A673 (cell line): ENCODE results near the gene EFTUD2. TPM values are rescaled to one million over a fixed set of nuclear protein-coding genes. Genes with fewer than 3 reads are reported as not detected.

Experiments used
- BruUV-seq: library from RNA; stranded (reverse); fragments of 400-500 nt; replicated peaks from 2 replicates; lab custom pipeline; 2021; lab: Mats Ljungman, UMichigan
- CTCF ChIA-PET: fragments of 300-600 bp; sonication (Branson Sonifier 250); formaldehyde crosslinking; loops from one replicate; lab custom pipeline; 2022; ENCODE audit warnings: antibody characterized with exemption; lab: Charles Lee
- POLR2A ChIA-PET: fragments of 300-600 bp; sonication (Branson Sonifier 250); formaldehyde crosslinking; loops from one replicate; lab custom pipeline; 2022; ENCODE audit warnings: antibody characterized with exemption; ENCODE audit not compliant: low non-redundant PET; lab: Charles Lee
- DNase-seq: peaks from one replicate; pipeline ENCODE4 v3.0.0-alpha.2; 2015; ENCODE audit warnings: low spot score
- H3K27ac ChIP-seq: fragments of 200-600 bp; sonication (generic); 2 replicates; pipeline ENCODE4 v1.5.1; 2016; ENCODE audit warnings: mixed run types, low read depth, mild to moderate bottlenecking, mixed read lengths, antibody characterized with exemption, low read length; ENCODE audit not compliant: poor library complexity, severe bottlenecking
- H3K27me3 ChIP-seq: fragments of 200-600 bp; sonication (generic); replicated peaks from 2 replicates; pipeline ENCODE4 v1.6.1; 2017; ENCODE audit warnings: mixed run types, low read depth, mild to moderate bottlenecking, mixed read lengths, antibody characterized with exemption, low read length; ENCODE audit not compliant: insufficient read depth, poor library complexity
- H3K36me3 ChIP-seq: fragments of 200-600 bp; sonication (generic); 2 replicates; pipeline ENCODE4 v1.6.1; 2016; ENCODE audit warnings: mixed run types, mild to moderate bottlenecking, mixed read lengths, antibody characterized with exemption, low read length; ENCODE audit not compliant: insufficient read depth, poor library complexity, severe bottlenecking
- H3K4me1 ChIP-seq: fragments of 200-600 bp; sonication (generic); 2 replicates; pipeline ENCODE4 v1.6.1; 2017; ENCODE audit warnings: mixed run types, mild to moderate bottlenecking, mixed read lengths, antibody characterized with exemption, low read length; ENCODE audit not compliant: insufficient read depth, poor library complexity, severe bottlenecking
- H3K4me3 ChIP-seq: fragments of 200-600 bp; sonication (generic); 2 replicates; pipeline ENCODE4 v1.5.1; 2016; ENCODE audit warnings: low read depth, mixed run types, mild to moderate bottlenecking, mixed read lengths, low read length; ENCODE audit not compliant: poor library complexity, severe bottlenecking
- H3K9me3 ChIP-seq: fragments of 200-600 bp; sonication (generic); 2 replicates; pipeline ENCODE4 v1.6.1; 2016; ENCODE audit warnings: mixed run types, low read depth, mild to moderate bottlenecking, mixed read lengths, antibody characterized with exemption, low read length; ENCODE audit not compliant: poor library complexity, severe bottlenecking
- CTCF ChIP-seq: fragments of 300-800, 200-600 bp; sonication (generic); conservative IDR thresholded peaks from 2 replicates; pipeline ENCODE4 v1.5.1; 2017; ENCODE audit warnings: low read depth, mild to moderate bottlenecking, antibody characterized with exemption, low read length, moderate library complexity, mixed read lengths
- EZH2 ChIP-seq: fragments of 200-600 bp; sonication (generic); IDR thresholded peaks from 2 replicates; pipeline ENCODE4 v1.6.1; 2017; ENCODE audit warnings: borderline replicate concordance, low read depth, mild to moderate bottlenecking, mixed read lengths, antibody characterized with exemption, low read length; ENCODE audit not compliant: poor library complexity, severe bottlenecking
- intact Hi-C: fragments of 100-400 bp; cut with micrococcal nuclease; formaldehyde crosslinking; loops from one replicate; pipeline ENCODE4 v1.10.0; 2022; ENCODE audit not compliant: unreplicated experiment
- total RNA-seq: library from RNA; stranded (reverse); gene quantifications from 2 replicates; pipeline ENCODE4 v1.2.3, GENCODE V29; 2021

Gene EFTUD2
- total RNA-seq, 1 experiment from 2014 or later: 144 TPM

GRCh38 chr17:44887971-44888954 lies 11.0 kb downstream of the EFTUD2 start:
- no peaks in the 10 kb centered on the region for H3K4me1 ChIP-seq
- H3K4me3 ChIP-seq: no peak overlapping the region
- POLR2A ChIA-PET: no interaction called here
- no peak overlapping the region for H3K27ac ChIP-seq
- no peak for TF ChIP-seq CTCF
- TF ChIP-seq EZH2: no peak
- intact Hi-C loops: no loop called here
- H3K36me3 ChIP-seq: peaks cover 14% of the 10 kb centered on the region
- no peak for DNase-seq
- CTCF ChIA-PET: no interaction called here
- H3K9me3 ChIP-seq: no peaks in the 10 kb centered on the region
- no peaks in the 10 kb centered on the region for H3K27me3 ChIP-seq
- no TSS peak for BruUV-seq

DNA sequence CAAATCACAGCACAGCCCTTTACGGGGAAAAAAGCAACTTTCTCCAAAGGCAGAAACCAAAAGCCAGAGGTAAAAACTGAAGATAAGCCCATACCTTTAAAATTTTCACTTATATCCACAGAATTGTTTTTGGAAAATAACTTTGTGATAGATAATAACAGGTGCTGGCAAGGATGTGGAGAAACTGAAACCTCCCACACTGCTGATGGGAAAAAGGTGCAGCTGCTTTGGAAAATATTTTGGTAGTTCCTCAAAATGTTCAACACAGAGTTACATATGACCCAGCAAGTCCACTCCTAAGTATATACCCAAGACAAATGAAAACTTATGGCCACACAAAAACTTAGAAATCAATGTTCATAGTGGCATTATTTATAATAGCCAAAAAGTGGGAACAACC lies 12.2 kb downstream of the EFTUD2 start:
- ChIA-PET POLR2A (no interaction called here), CTCF (no interaction called here)
- Histone ChIP-seq H3K36me3 (peaks cover 16% of the 10 kb centered on the region), H3K9me3 (no peaks in the 10 kb centered on the region), H3K27ac (no peak overlapping the region), H3K4me3 (no peak overlapping the region), H3K4me1 (no peaks in the 10 kb centered on the region), H3K27me3 (no peaks in the 10 kb centered on the region)
- no peak for DNase-seq
- intact Hi-C loops: no loop called here
- TF ChIP-seq EZH2: no peak
- TF ChIP-seq CTCF: no peak
- no TSS peak for BruUV-seq

DNA sequence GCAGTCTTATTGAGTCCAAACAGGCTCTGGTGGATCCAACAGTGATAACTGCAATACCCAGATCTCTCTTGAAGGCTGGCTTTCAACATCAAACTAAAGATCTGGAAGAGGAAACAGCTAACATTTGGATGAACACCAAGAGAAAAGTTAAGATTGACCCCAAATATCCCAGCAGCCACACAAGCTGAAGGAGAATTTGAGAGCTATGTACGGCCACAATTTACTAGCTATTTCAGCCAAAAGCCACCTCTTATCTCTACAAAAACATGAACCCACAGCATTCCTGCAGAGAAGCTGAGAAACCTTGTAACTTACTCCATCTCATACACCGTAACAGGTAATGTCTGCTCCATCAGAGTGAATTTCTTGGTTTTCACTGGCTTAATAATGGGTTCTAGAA lies 14.3 kb downstream of the EFTUD2 start:
- Histone ChIP-seq H3K27me3 (no peaks in the 10 kb centered on the region), H3K9me3 (no peaks in the 10 kb centered on the region), H3K36me3 (peaks cover 18% of the 10 kb centered on the region), H3K4me1 (no peaks in the 10 kb centered on the region), H3K4me3 (no peak overlapping the region), H3K27ac (no peak overlapping the region)
- no peak for DNase-seq
- no TSS peak for BruUV-seq
- TF ChIP-seq CTCF (no peak), EZH2 (no peak)
- ChIA-PET CTCF (no interaction called here), POLR2A (interaction anchor here (0.6 kb wide), 1 partner anchor 58 kb away, joined by 4 read pairs; no protein-coding TSS in a partner anchor)
- intact Hi-C loops: no loop called here
